Naive B cell (primary cell): Measurements from ENCODE around the gene TMEM132A. TPM values are rescaled to one million over a fixed set of nuclear protein-coding genes. Genes with fewer than 3 reads are reported as not detected.

Experiments
- ATAC-seq, 2 donors: fragments of 150-1000 bp; cut with Tn5 transposase; 2 replicates each; pipeline ENCODE4 v1.10.0; 2021; ENCODE audit warnings: low read depth in 2 of 2, mild to moderate bottlenecking in 2 of 2, moderate library complexity in 2 of 2
- DNase-seq: peaks from one replicate; pipeline ENCODE4 v3.0.0; 2022
- H3K27ac Mint-ChIP-seq, 6 donors: one replicate each; pipeline ENCODE4 v1.8.0; 2020 to 2022; ENCODE audit warnings: mild to moderate bottlenecking in 6 of 6, mixed read lengths in 6 of 6, moderate library complexity in 5 of 6, inconsistent platforms in 2 of 6
- H3K27me3 Mint-ChIP-seq, 3 donors: one replicate each; pipeline ENCODE4 v1.8.0; 2021 to 2022; ENCODE audit warnings: mixed read lengths in 3 of 3, mild to moderate bottlenecking in 1 of 3
- H3K36me3 Mint-ChIP-seq, 2 donors: one replicate each; pipeline ENCODE4 v1.8.0; 2020 to 2022; ENCODE audit warnings: mixed read lengths in 2 of 2, inconsistent platforms in 1 of 2, mild to moderate bottlenecking in 1 of 2
- H3K4me1 Mint-ChIP-seq, 3 donors: one replicate each; pipeline ENCODE4 v1.8.0; 2020 to 2022; ENCODE audit warnings: mixed read lengths in 3 of 3, inconsistent platforms in 1 of 3, mild to moderate bottlenecking in 1 of 3, moderate library complexity in 1 of 3
- H3K4me3 Mint-ChIP-seq, 8 donors: one replicate each; pipeline ENCODE4 v1.8.0; 2020 to 2022; ENCODE audit warnings: mild to moderate bottlenecking in 8 of 8, mixed read lengths in 8 of 8, moderate library complexity in 8 of 8, inconsistent platforms in 2 of 8
- H3K9me3 Mint-ChIP-seq, 7 donors: one replicate each; pipeline ENCODE4 v1.8.0; 2020 to 2022; ENCODE audit warnings: mixed read lengths in 7 of 7, mild to moderate bottlenecking in 5 of 7, inconsistent platforms in 2 of 7, moderate library complexity in 1 of 7
- polyA plus RNA-seq, 6 donors: library from polyadenylated mRNA; unstranded; fragments of 300-500 nt; fragmentation: Illumina TruSeq; gene quantifications; one replicate each; pipeline ENCODE4 v1.2.3, GENCODE V29; 2021; ENCODE audit warnings: low read depth in 6 of 6

Gene TMEM132A
- polyA plus RNA-seq, 6 donors from 2014 or later, result 0.23 to 1.2 (median 0.40) TPM; not detected in 2

DNA sequence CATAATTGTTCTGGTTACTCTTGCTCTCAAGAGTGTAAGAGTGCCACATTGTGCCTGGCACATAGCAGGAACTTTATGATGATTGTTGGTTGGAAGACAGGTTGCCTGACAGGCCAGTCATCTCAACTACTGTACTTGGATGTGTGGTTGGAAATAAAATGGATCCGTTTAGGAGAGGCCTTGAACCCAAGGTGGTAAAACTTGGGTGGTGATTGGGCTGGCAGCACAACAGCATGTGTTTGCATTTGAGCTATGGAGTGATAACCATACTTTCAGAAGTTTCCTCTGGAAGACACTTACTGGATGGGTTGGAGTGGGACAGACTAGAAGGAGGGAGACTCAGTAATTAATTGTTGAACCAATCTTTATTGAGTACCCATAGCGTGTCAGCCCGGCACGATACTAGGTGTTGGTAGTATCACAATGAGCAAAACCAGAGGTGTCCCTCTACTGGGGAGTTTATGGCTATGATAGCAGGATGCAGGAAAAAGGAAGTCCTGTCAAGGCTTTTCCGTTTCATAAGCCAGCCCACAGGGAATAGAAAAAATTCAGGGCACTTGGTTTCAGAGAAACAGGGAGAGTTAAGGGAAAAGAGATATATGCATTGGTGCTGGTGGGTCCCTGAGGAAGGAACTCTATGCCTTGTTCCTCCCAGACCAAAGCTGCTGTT lies 13.4 kb upstream of the TMEM132A start:
- H3K27me3 Mint-ChIP-seq, result no peaks in the 10 kb centered on the region
- ATAC-seq (no peak), DNase-seq (no peak)
- H3K4me3 Mint-ChIP-seq, result peak overlapping the region in 6 of 8 donors; percentile 36 to 86 (median 73)
- H3K4me1 Mint-ChIP-seq, result peaks cover 58 to 82% (median 75%) of the 10 kb centered on the region in 3 donors
- peak overlapping the region; percentile 53 to 96 (median 90) for H3K27ac Mint-ChIP-seq
- H3K9me3 Mint-ChIP-seq, result peaks cover 0 to 2% (median 0%) of the 10 kb centered on the region in 7 donors
- no peaks in the 10 kb centered on the region for H3K36me3 Mint-ChIP-seq

DNA sequence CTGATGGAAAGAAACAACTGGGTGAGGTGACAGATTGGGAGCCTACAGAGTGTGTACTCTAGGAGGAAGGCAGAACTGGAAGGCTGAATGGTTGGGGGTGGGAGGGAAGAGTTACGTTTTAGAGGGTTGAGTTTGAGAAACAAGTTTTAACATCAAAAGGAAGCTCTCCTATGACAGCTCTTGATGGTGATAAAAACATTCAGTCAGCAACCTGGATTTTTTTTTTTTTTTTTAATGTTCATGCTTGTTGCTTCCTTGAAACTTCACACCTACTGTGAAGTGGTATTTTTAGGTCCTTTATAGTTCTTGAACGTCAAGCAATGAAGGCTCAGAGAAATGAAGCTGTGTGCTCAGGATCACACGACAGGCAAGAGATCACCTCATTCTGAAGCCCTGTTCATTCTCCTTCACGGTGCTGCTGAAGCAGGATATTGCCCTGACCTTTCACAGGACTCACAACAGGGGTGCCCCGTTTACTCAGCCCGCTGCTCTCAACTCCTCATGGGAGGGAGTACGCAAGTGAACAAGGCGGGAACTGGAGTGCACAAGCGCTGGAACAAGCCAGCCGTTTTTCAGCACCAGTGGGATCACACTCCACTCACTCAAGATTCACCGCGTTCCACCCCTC lies 11.9 kb upstream of the TMEM132A start:
- Mint-ChIP-seq H3K27ac (peak overlapping the region in 3 of 6 donors; percentile 16 to 49 (median 21)), H3K4me1 (peaks cover 68 to 84% (median 77%) of the 10 kb centered on the region in 3 donors), H3K4me3 (peak overlapping the region in 6 of 8 donors; percentile 33 to 86 (median 66)), H3K27me3 (no peaks in the 10 kb centered on the region), H3K9me3 (peaks cover 0 to 2% (median 0%) of the 10 kb centered on the region in 7 donors), H3K36me3 (no peaks in the 10 kb centered on the region)
- ATAC-seq (no peak), DNase-seq (no peak)

- Mint-ChIP-seq H3K36me3 (no peaks in the 10 kb centered on the region), H3K4me1 (peaks cover 61 to 84% (median 71%) of the 10 kb centered on the region in 3 donors), H3K4me3 (peak overlapping the region in 7 of 8 donors; percentile 96 to 100 (median 99)), H3K27me3 (no peaks in the 10 kb centered on the region), H3K27ac (peak overlapping the region in 2 of 6 donors; percentile 60 to 97), H3K9me3 (peaks cover 0 to 2% (median 0%) of the 10 kb centered on the region in 7 donors)
- DNase-seq, result no peak
- no peak for ATAC-seq
Measured at GRCh38 chr11:60912851-60913528, 11.3 kb upstream of the TMEM132A start.

DNA sequence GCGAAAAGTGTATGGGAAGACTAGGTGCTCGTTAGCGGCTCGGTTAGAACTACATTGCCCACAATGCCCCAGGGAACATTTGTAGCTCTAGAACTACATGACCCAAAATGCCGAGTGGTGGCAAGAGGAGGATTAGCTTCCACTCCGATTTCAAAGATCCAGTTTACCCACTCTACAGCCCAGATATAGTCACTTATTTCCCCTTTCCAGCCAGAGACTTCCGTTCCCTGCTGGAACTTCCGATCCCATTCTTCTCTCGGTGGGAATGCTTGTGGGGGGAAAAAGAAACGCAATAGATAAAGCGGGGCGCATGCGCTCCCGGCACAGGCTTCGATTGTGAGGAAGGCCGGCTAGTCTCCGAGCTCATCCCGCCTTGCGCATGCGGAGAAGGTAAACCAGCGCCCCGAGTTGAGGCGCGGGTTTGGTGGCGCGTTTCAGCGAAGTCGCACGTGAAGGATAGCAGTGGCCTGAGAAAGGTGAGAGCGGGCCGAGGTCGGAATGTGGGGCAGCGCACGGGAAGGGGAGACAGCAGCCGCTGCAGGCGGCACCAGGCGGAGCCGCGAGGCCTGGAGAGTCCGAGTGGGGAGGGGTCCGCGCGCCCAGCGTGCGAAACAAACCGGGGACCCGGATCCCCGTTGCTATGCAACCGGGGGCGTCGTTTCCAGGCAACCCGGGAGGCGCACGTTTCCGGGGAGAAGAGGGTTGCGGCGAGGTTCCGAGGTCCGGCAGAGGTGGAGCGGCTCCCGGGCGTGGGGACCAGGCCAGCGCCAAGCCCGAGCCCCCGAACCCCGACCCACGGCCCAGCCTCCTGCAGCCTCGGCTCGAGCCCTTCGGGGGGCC lies 10.2 kb upstream of the TMEM132A start, which contains the start of gene TMEM109:
Gene TMEM109 (plus strand): TSS at position 366 of the 840 bp plus-strand sequence. CDS start 5,536 bp downstream, outside the sequence.
- H3K9me3 Mint-ChIP-seq, result peaks cover 0 to 2% (median 0%) of the 10 kb centered on the region in 7 donors
- peaks cover 51 to 85% (median 69%) of the 10 kb centered on the region in 3 donors for H3K4me1 Mint-ChIP-seq
- DNase-seq (peak; percentile 88), ATAC-seq (peak; percentile 57 to 60)
- H3K27me3 Mint-ChIP-seq, result no peaks in the 10 kb centered on the region
- H3K27ac Mint-ChIP-seq, result peak within 1 kb of the TSS; percentile 90 to 99 (median 97)
- no peaks in the 10 kb centered on the region for H3K36me3 Mint-ChIP-seq
- peak within 1 kb of the TSS; percentile 96 to 100 (median 99) for H3K4me3 Mint-ChIP-seq

DNA sequence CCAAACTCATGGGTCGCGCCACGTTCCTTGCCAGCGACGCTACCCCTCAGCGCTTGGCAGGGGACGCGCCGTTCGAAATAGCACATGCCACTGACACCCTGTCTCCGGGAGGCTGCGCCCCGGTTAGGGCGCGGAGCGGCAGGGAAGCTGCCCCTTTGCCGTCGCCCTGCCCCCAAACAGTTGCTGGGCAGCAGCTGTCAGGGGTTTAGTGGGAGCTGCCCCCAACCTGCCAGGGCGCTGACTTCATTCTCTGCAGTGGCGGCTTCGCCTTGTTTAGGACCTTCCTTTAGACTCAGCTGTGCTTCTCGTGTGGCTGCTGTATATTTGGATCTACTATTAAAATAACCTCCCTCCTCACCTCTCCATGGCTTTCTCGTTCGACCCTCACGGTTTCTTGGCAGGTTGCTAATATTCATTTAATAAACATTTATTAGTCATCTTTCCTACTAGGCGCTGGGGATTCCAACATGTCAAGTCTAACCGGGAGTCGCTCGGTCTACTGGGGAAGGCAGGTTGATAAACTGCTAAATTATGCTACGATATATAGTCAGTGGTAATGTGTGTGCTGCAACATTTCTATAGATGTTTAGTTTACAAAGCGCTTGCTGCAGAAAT lies 9.5 kb upstream of the TMEM132A start:
- Mint-ChIP-seq H3K9me3 (peaks cover 0 to 1% (median 0%) of the 10 kb centered on the region in 7 donors), H3K4me3 (peak overlapping the region; percentile 95 to 100 (median 98)), H3K27ac (peak overlapping the region; percentile 71 to 97 (median 94)), H3K4me1 (peaks cover 52 to 85% (median 69%) of the 10 kb centered on the region in 3 donors), H3K27me3 (no peaks in the 10 kb centered on the region), H3K36me3 (peaks cover 5 to 6% of the 10 kb centered on the region in 2 donors)
- DNase-seq (peak; percentile 47), ATAC-seq (peak; percentile 8 to 13)

DNA sequence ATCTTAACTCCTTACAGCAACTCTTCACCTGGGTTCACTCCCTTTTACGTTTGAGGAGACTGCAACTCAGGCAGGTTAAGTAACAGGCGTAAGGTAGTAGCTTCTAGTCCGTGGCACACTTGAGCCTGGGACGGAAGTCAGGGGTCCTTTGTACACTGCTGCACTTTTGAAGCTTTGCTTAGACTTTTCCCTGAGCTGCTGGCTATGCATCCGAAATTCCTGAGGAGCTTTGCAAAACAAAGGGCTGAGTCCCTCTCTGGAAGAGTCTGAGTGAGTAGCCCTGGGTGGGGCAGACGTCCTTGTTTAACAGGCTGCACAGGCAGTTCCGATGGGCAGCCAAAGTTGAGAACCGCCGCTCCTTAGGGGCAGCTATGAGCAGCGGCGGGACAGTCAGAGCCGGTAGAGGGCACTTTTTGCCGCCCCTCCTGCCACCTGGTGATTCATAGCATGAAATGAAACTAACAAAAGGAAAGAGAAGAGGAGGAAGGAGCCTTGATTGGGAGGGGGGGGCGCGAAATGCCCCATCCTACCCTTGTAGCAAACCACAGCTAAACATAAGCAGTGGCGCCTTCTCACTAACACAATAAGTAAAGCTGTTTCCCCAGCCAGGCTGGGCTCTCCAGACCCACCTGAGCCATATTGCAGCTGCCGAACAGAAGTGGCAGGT lies 8.9 kb upstream of the TMEM132A start:
- ATAC-seq (peak; percentile 67 to 69), DNase-seq (peak; percentile 84)
- peak overlapping the region; percentile 71 to 97 (median 94) for H3K27ac Mint-ChIP-seq
- peaks cover 9 to 12% of the 10 kb centered on the region in 2 donors for H3K36me3 Mint-ChIP-seq
- H3K4me3 Mint-ChIP-seq, result peak overlapping the region; percentile 95 to 100 (median 98)
- H3K9me3 Mint-ChIP-seq, result no peaks in the 10 kb centered on the region
- H3K27me3 Mint-ChIP-seq, result no peaks in the 10 kb centered on the region
- H3K4me1 Mint-ChIP-seq, result peaks cover 52 to 85% (median 68%) of the 10 kb centered on the region in 3 donors

DNA sequence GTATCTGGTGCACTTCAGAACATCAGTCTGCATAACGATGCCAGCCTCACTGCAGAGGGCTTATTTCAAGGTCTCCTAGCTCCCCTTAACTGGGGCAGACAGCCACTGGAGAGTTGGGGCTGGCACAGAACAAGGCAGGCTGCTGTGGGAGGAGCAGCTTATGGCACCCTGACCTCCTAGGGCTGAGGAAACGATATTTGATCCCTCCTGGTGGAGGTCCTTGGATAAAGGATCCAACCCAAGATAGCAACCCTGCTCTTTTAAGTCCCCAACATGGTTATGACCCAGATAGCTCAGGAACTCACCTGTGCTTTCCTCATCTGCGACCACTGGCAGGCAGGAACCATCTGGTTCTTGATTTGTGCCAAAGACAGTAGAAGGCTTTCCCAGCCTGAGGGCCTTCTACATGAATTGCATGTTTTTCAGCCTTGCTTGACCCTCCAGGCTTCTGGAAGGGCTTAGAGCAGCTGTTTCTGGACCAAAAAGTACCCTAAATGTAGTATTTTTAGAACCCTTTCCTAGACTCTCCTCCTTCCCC lies 7.5 kb upstream of the TMEM132A start:
- Mint-ChIP-seq H3K36me3 (peaks cover 22 to 23% of the 10 kb centered on the region in 2 donors), H3K27ac (peak overlapping the region in 3 of 6 donors; percentile 28 to 97 (median 54)), H3K4me3 (peak overlapping the region in 5 of 8 donors; percentile 12 to 97 (median 71))

DNA sequence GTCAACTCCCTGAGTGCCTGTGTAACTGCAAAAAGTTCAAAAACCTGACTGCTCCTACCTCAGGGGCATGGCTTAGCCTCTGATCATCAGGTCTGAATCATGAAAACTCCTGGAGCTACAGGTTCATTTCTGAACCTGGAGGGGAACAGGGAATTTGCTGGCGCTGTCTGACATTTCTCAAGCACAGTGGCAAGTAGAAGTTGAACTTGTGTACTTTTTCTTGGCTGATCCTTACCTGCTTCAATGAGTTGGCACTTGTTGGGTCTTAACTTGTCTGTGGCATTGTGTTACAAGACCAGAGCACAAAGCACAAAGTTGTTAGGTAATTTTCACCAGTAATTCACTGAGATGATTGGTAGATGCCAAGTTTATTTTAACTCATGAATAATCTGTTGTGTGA lies 7.0 kb upstream of the TMEM132A start:
- H3K27ac Mint-ChIP-seq, result peak overlapping the region in 4 of 6 donors; percentile 11 to 81 (median 46)
- H3K36me3 Mint-ChIP-seq, result peaks cover 25 to 27% of the 10 kb centered on the region in 2 donors
- DNase-seq (no peak), ATAC-seq (no peak)
- H3K4me3 Mint-ChIP-seq, result peak overlapping the region in 4 of 8 donors; percentile 12 to 97 (median 50)
- peaks cover under 1 to 3% (median 1%) of the 10 kb centered on the region in 3 donors for H3K27me3 Mint-ChIP-seq
- no peaks in the 10 kb centered on the region for H3K9me3 Mint-ChIP-seq
- peaks cover 46 to 67% (median 61%) of the 10 kb centered on the region in 3 donors for H3K4me1 Mint-ChIP-seq

More for the DNA sequence above, 7.5 kb upstream of the TMEM132A start:
- Mint-ChIP-seq H3K9me3 (no peaks in the 10 kb centered on the region), H3K27me3 (no peaks in the 10 kb centered on the region), H3K4me1 (peaks cover 49 to 73% (median 59%) of the 10 kb centered on the region in 3 donors)
- DNase-seq (no peak), ATAC-seq (no peak)

DNA sequence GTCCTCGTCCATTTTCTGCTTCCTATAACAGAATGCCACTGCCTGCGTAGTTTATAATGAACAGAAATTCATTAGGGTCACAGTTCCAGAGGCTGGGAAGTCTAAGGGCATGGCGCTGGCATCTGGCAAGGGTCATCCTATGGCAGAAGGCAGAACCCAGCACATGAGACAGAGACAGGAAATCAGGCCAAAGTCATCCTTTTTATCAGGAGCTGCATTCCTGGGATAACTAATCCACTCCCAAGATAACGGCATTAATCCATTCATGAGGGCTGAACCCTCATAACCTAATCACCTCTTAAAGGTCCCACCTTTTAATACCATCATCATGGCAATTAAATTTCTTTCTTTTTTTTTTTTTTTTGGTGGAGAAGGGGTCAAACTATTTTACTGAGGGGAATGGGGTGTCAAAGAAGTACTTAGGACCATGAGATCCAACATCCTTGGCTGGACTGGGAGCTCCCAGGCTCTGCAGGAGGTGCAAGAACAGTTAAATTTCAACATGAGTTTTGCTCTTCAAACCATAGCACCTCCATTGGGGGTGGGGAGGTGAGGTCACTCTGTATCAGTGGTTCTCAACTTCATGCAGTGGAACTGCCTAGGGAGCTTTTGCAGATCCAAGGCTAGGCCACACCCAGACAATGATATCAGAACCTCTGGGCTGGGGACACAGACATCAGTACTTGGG lies 5.9 kb upstream of the TMEM132A start:
- peaks cover 32 to 33% of the 10 kb centered on the region in 2 donors for H3K36me3 Mint-ChIP-seq
- peaks cover 4 to 9% (median 8%) of the 10 kb centered on the region in 3 donors for H3K27me3 Mint-ChIP-seq
- peaks cover 52 to 62% (median 62%) of the 10 kb centered on the region in 3 donors for H3K4me1 Mint-ChIP-seq
- H3K27ac Mint-ChIP-seq, result peak overlapping the region in 2 of 6 donors; percentile 16 to 65
- ATAC-seq (no peak), DNase-seq (no peak)
- peaks cover 0 to 2% (median 0%) of the 10 kb centered on the region in 7 donors for H3K9me3 Mint-ChIP-seq
- peak overlapping the region in 2 of 8 donors; percentile 30 to 55 for H3K4me3 Mint-ChIP-seq

- peak overlapping the region in 3 of 8 donors; percentile 42 to 86 (median 43) for H3K4me3 Mint-ChIP-seq
- H3K4me1 Mint-ChIP-seq, result peaks cover 49 to 62% (median 59%) of the 10 kb centered on the region in 3 donors
- H3K27me3 Mint-ChIP-seq, result peaks cover 4 to 12% (median 8%) of the 10 kb centered on the region in 3 donors
- DNase-seq, result no peak
- H3K27ac Mint-ChIP-seq, result peak overlapping the region in 1 of 6 donors; percentile 65
- peaks cover 33% of the 10 kb centered on the region in 2 donors for H3K36me3 Mint-ChIP-seq
- no peak for ATAC-seq
- peaks cover 0 to 2% (median 0%) of the 10 kb centered on the region in 7 donors for H3K9me3 Mint-ChIP-seq
Measured at GRCh38 chr11:60918939-60919265, 5.4 kb upstream of the TMEM132A start.

- H3K4me3 Mint-ChIP-seq, result peak overlapping the region in 7 of 8 donors; percentile 37 to 86 (median 52)
- ATAC-seq (peak in 1 of 2 donors; percentile 16), DNase-seq (peak; percentile 33)
- peak overlapping the region in 3 of 6 donors; percentile 39 to 70 (median 65) for H3K27ac Mint-ChIP-seq
- peaks cover 49 to 65% (median 59%) of the 10 kb centered on the region in 3 donors for H3K4me1 Mint-ChIP-seq
- peaks cover 33% of the 10 kb centered on the region in 2 donors for H3K36me3 Mint-ChIP-seq
- H3K27me3 Mint-ChIP-seq, result peaks cover 4 to 12% (median 8%) of the 10 kb centered on the region in 3 donors
- H3K9me3 Mint-ChIP-seq, result peaks cover 0 to 2% (median 0%) of the 10 kb centered on the region in 7 donors
Measured at GRCh38 chr11:60919320-60919719, 4.9 kb upstream of the TMEM132A start.
